NCI-H748 treated with DMSO at 0.1 percent for 48 hours (cell line): Measurements from ENCODE around the gene PTPRE.

Source experiments
- DNase-seq: peaks from one replicate; lab custom pipeline; 2025; lab: John Stamatoyannopoulos, UW

PTPRE gene

GRCh38 chr10:127908106-127908958 is 1.4 kb downstream of the PTPRE start:
- no peak for DNase-seq

- no peak for DNase-seq
Observed at GRCh38 chr10:127908959-127909267, 2.0 kb downstream of the PTPRE start.

- no peak for DNase-seq
Observed at GRCh38 chr10:127909716-127910463, 3.0 kb downstream of the PTPRE start.

GRCh38 chr10:127910464-127910770 is 3.5 kb downstream of the PTPRE start:
- DNase-seq, result no peak

- DNase-seq, result no peak
Observed at GRCh38 chr10:127911218-127911866, 4.4 kb downstream of the PTPRE start.

GRCh38 chr10:127911867-127912257 is 5.0 kb downstream of the PTPRE start:
- DNase-seq, result no peak

- DNase-seq, result no peak
Observed at GRCh38 chr10:127912607-127913367, 5.9 kb downstream of the PTPRE start.

GRCh38 chr10:127913368-127913759 is 6.5 kb downstream of the PTPRE start:
- DNase-seq, result no peak

- DNase-seq, result no peak
Observed at GRCh38 chr10:127915324-127915723, 8.4 kb downstream of the PTPRE start.

GRCh38 chr10:127916826-127917225 is 9.9 kb downstream of the PTPRE start:
- DNase-seq, result no peak

GRCh38 chr10:127918572-127918971 is 11.7 kb downstream of the PTPRE start:
- no peak for DNase-seq

GRCh38 chr10:127919418-127920271 is 12.7 kb downstream of the PTPRE start:
- DNase-seq, result no peak

GRCh38 chr10:127920306-127921074 is 13.6 kb downstream of the PTPRE start:
- DNase-seq, result no peak

GRCh38 chr10:127921075-127921752 is 14.3 kb downstream of the PTPRE start:
- no peak for DNase-seq

- no peak for DNase-seq
Observed at GRCh38 chr10:127921753-127922145, 14.8 kb downstream of the PTPRE start.

GRCh38 chr10:127922206-127922605 is 15.3 kb downstream of the PTPRE start:
- DNase-seq, result no peak

- no peak for DNase-seq
Observed at GRCh38 chr10:127922675-127923366, 15.9 kb downstream of the PTPRE start.

GRCh38 chr10:127923646-127924045 is 16.7 kb downstream of the PTPRE start:
- DNase-seq, result no peak

GRCh38 chr10:127925471-127926207 is 18.7 kb downstream of the PTPRE start:
- DNase-seq, result no peak
